Upper lobe of left lung (tissue), 4 donors: ENCODE data around the gene RAD23B.

ENCODE experiments used
- EP300 ChIP-seq, 4 donors: sonication (generic); formaldehyde crosslinking; IDR thresholded peaks; one replicate each; pipeline ENCODE4 v1.5.1; 2017; ENCODE audit warnings: antibody characterized with exemption in 4 of 4, control low read depth in 2 of 4
- POLR2A ChIP-seq, 4 donors: fragments of 450-650 bp; IDR thresholded peaks; one replicate each; pipeline ENCODE4 v1.5.1; 2016 to 2017; ENCODE audit warnings: antibody characterized with exemption in 4 of 4, mild to moderate bottlenecking in 2 of 4
- POLR2AphosphoS5 ChIP-seq, 2 donors: sonication (generic); formaldehyde crosslinking; IDR thresholded peaks; one replicate each; pipeline ENCODE4 v1.5.1; 2017; ENCODE audit warnings: antibody characterized with exemption in 2 of 2
- TF ChIP-seq, protein P1 (sequence below), 6 experiments: fragments of 450-650 bp in 4 of 6; fragments of 200-600 bp in 2 of 6; sonication (generic) in 2 of 6; IDR thresholded peaks; one replicate each; pipeline ENCODE4 v1.5.1; 2016 to 2019; ENCODE audit warnings: antibody characterized with exemption in 6 of 6

DNA sequence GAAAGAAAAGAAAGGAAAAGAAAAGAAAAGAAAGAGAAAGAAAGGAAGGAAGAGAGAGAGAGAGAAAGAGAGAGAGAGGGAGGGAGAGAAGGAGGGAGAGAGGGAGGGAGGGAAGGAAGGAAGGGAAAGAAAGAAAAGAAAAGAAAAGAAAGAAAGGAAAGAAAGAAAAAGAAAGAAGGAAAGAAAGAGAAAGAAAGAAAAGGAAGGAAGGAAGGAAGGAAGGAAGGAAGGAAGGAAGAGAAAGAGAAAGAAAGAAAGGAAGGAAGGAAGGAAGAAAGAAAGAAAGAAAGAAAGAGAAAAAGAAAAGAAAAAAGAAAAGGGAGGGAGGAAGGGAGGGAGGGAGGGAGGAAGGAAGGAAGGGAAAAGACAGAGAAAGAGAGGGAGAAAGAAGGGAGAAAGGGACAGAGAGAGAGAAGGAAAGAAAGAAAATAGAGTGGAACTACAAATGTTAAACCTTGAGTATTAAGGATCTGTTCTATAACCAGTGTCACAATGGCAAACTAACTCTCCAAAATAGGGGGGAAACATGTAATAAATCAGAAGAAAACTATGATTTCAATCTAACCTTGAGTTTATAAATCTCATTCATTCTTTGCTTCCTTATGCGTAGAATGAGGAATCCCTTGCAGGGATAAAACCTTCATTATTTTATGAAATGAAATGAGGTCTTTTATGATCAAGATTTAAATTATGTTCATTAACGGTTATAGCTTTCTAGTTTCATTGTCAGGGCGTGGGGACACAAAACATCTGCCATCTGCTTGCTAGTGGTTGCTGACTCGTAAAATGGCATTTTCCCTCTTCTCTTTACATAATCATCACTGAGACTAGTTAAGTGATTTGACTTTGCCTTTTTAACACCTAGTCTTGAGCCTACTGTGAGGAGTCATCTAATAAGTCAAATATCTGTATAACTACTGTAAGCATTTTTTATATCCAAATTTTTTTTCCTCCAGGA, 40.7 kb upstream of the RAD23B start:
- TF ChIP-seq, protein P1, sequence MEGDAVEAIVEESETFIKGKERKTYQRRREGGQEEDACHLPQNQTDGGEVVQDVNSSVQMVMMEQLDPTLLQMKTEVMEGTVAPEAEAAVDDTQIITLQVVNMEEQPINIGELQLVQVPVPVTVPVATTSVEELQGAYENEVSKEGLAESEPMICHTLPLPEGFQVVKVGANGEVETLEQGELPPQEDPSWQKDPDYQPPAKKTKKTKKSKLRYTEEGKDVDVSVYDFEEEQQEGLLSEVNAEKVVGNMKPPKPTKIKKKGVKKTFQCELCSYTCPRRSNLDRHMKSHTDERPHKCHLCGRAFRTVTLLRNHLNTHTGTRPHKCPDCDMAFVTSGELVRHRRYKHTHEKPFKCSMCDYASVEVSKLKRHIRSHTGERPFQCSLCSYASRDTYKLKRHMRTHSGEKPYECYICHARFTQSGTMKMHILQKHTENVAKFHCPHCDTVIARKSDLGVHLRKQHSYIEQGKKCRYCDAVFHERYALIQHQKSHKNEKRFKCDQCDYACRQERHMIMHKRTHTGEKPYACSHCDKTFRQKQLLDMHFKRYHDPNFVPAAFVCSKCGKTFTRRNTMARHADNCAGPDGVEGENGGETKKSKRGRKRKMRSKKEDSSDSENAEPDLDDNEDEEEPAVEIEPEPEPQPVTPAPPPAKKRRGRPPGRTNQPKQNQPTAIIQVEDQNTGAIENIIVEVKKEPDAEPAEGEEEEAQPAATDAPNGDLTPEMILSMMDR (IDR thresholded peaks at IDR 0.05) = no peak
- TF ChIP-seq POLR2A (IDR thresholded peaks at IDR 0.05) = no peak
- no peak for TF ChIP-seq EP300 (IDR thresholded peaks at IDR 0.05)
- no peak for TF ChIP-seq POLR2AphosphoS5 (IDR thresholded peaks at IDR 0.05)
